HepG2 (cell line): ENCODE data around the gene NLRX1. TPM values are rescaled to one million over a fixed set of nuclear protein-coding genes. Genes with fewer than 3 reads are reported as not detected.

Source experiments
- ATAC-seq: fragments of 200-7000 bp; cut with Tn5 transposase; 3 replicates; pipeline ENCODE4 v1.9.1; 2020; ENCODE audit warnings: mild to moderate bottlenecking, moderate library complexity
- BruUV-seq: library from RNA; stranded (reverse); fragments of 400-500 nt; replicated peaks from 2 replicates; lab custom pipeline; 2021; lab: Mats Ljungman, UMichigan
- CTCF ChIA-PET: fragments of 300-600 bp; formaldehyde crosslinking; extraction: SDS; loops from one replicate; lab custom pipeline; 2021; ENCODE audit warnings: low total read pairs, inconsistent platforms, low intra/inter-chr PET ratio; lab: Yijun Ruan, JAX
- POLR2A ChIA-PET: fragments of 350-600 bp; sonication (Branson Sonifier 250); formaldehyde crosslinking; loops from one replicate; lab custom pipeline; 2020; ENCODE audit warnings: antibody characterized with exemption, inconsistent platforms; lab: Yijun Ruan, JAX
- DNase-seq: peaks from one replicate; pipeline ENCODE4 v3.0.0-alpha.2; 2015; ENCODE audit warnings: low spot score
- FAIRE-seq: peaks from 3 replicates; lab custom pipeline; 2011; peaks lifted over from hg19 to GRCh38; lab: Jason Lieb, UNC
- H2AFZ ChIP-seq: one replicate; pipeline ENCODE4 v1.6.1; 2011; ENCODE audit warnings: low read length, inconsistent platforms
- H3K27ac ChIP-seq: fragments of 300-600 bp; 3 replicates; pipeline ENCODE4 v1.8.0; 2011; ENCODE audit warnings: mixed run types, mild to moderate bottlenecking, mixed read lengths, low read length, inconsistent platforms; ENCODE audit not compliant: insufficient read depth; ENCODE audit errors: extremely low read length
- H3K27me3 ChIP-seq, 2 experiments: fragments of 200-600 bp in 1 of 2; 2 replicates in 1 of 2; 3 replicates in 1 of 2; pipeline versions ENCODE4 v1.6.0 to v1.8.0; 2011; ENCODE audit warnings: low read length in 2 of 2, mild to moderate bottlenecking in 2 of 2, moderate library complexity in 2 of 2, inconsistent platforms in 1 of 2; ENCODE audit not compliant: insufficient read depth in 2 of 2, control insufficient read depth in 1 of 2
- H3K36me3 ChIP-seq, 2 experiments: fragments of 200-600 bp in 1 of 2; replicated peaks in 1 of 2; 2 replicates in 1 of 2; 3 replicates in 1 of 2; pipeline versions ENCODE4 v1.5.1 to v1.8.0; 2011; ENCODE audit warnings: low read length in 2 of 2, inconsistent platforms in 1 of 2; ENCODE audit not compliant: insufficient read depth in 2 of 2, control insufficient read depth in 1 of 2
- H3K4me1 ChIP-seq: 2 replicates; pipeline ENCODE4 v1.5.1; 2012; ENCODE audit warnings: low read length, inconsistent platforms; ENCODE audit not compliant: insufficient read depth
- H3K4me2 ChIP-seq: 2 replicates; pipeline ENCODE4 v1.6.0; 2011; ENCODE audit warnings: low read depth, low read length, inconsistent platforms
- H3K4me3 ChIP-seq, 3 experiments: fragments of 200-600 bp in 1 of 3; sonication (generic), shearing (Covaris generic) in 1 of 3; replicated peaks in 1 of 3; 2 replicates each; pipeline ENCODE4 v1.5.1; 2011 to 2016; ENCODE audit warnings: low read length in 3 of 3, inconsistent platforms in 2 of 3, low read depth in 2 of 3, mild to moderate bottlenecking in 2 of 3, control low read depth in 1 of 3, mixed read lengths in 1 of 3; ENCODE audit not compliant: insufficient read depth in 1 of 3
- H3K79me2 ChIP-seq: one replicate; pipeline ENCODE4 v1.6.1; 2011; ENCODE audit warnings: low read length, inconsistent platforms; ENCODE audit not compliant: insufficient read depth
- H3K9ac ChIP-seq: 2 replicates; pipeline ENCODE4 v1.6.0; 2011; ENCODE audit warnings: mild to moderate bottlenecking, low read depth, low read length, inconsistent platforms; ENCODE audit not compliant: insufficient read depth
- H3K9me3 ChIP-seq: 2 replicates; pipeline ENCODE4 v1.5.1; 2012; ENCODE audit warnings: mild to moderate bottlenecking, low read length
- H4K20me1 ChIP-seq: 2 replicates; pipeline ENCODE4 v1.6.0; 2011; ENCODE audit warnings: inconsistent platforms, mild to moderate bottlenecking, low read length, moderate library complexity; ENCODE audit not compliant: insufficient read depth
- AHR ChIP-seq: IDR thresholded peaks from 2 replicates; pipeline ENCODE4 v1.6.1; 2018; ENCODE audit warnings: missing genetic modification reagents, missing compliant biosample characterization
- ARNT ChIP-seq: fragments of 450-650 bp; IDR thresholded peaks from 2 replicates; pipeline ENCODE4 v1.6.1; 2017
- CBX5 ChIP-seq: sonication (generic); formaldehyde crosslinking; IDR thresholded peaks from 2 replicates; pipeline ENCODE4 v1.4.0; 2020; ENCODE audit warnings: missing genetic modification reagents, borderline replicate concordance
- CEBPG ChIP-seq: IDR thresholded peaks from 2 replicates; pipeline ENCODE4 v1.6.1; 2016
- KIAA2018 ChIP-seq: sonication (generic); formaldehyde crosslinking; IDR thresholded peaks from 2 replicates; pipeline ENCODE4 v1.5.0; 2020; ENCODE audit warnings: mild to moderate bottlenecking, missing genetic modification reagents, borderline replicate concordance
- REST ChIP-seq, 2 experiments: IDR thresholded peaks; 2 replicates each; pipeline ENCODE4 v1.6.1; 2011 to 2012; ENCODE audit warnings: low read length in 2 of 2, borderline replicate concordance in 1 of 2, low read depth in 1 of 2, mild to moderate bottlenecking in 1 of 2, moderate library complexity in 1 of 2
- ZNF256 ChIP-seq: sonication (generic); formaldehyde crosslinking; conservative IDR thresholded peaks from 2 replicates; pipeline ENCODE4 v1.4.0; 2020; ENCODE audit warnings: missing genetic modification reagents
- ZNF816 ChIP-seq: sonication (generic); formaldehyde crosslinking; IDR thresholded peaks from 2 replicates; pipeline ENCODE4 v1.8.0; 2022; ENCODE audit warnings: missing genetic modification reagents, mild to moderate bottlenecking, borderline replicate concordance
- ZSCAN25 ChIP-seq: sonication (generic); formaldehyde crosslinking; IDR thresholded peaks from 2 replicates; pipeline ENCODE4 v1.8.0; 2022; ENCODE audit warnings: mild to moderate bottlenecking, missing genetic modification reagents
- WGBS: methylation state at CpG from one replicate; pipeline ENCODE4 v1.1.6; 2017; ENCODE audit warnings: low lambda C conversion rate; 5-methylcytosine and 5-hydroxymethylcytosine counted together
- in situ Hi-C: cut with HindIII; loops from 2 replicates; pipeline ENCODE4 v1.10.0; 2017; ENCODE audit warnings: low pct_unique_long_range_greater_than_20kb; ENCODE audit not compliant: extremely low pct_ligation_motif_present
- intact Hi-C: fragments of 100-400 bp; cut with micrococcal nuclease; formaldehyde crosslinking; loops from one replicate; pipeline ENCODE4 v1.10.0; 2022; ENCODE audit not compliant: unreplicated experiment
- polyA plus RNA-seq, 8 experiments: library from polyadenylated mRNA; depleted of rRNA in 3 of 8; stranded (reverse) in 7 of 8; unstranded in 1 of 8; fragments of >200 nt; fragmentation: Illumina TruSeq in 4 of 8; extraction: Trizol in 4 of 8; gene quantifications; 2 replicates each; pipeline versions ENCODE4 v1.2.1 to v1.2.3, GENCODE V29; 2011 to 2016; ENCODE audit warnings: low read depth in 4 of 8, missing spikeins in 1 of 8, mixed read lengths in 1 of 8; ENCODE audit not compliant: insufficient read depth in 1 of 8
- total RNA-seq, 5 experiments: library from RNA; depleted of rRNA; stranded (reverse); fragments of >200 nt; fragmentation: Illumina TruSeq; extraction: Trizol; gene quantifications; 2 replicates each; pipeline ENCODE4 v1.2.3, GENCODE V29; 2016; ENCODE audit warnings: low read depth in 1 of 5
- TF ChIP-seq, protein P1 (sequence below): sonication (generic); formaldehyde crosslinking; IDR thresholded peaks from 2 replicates; pipeline ENCODE4 v1.5.0; 2020; ENCODE audit warnings: missing genetic modification reagents

NLRX1 gene
- total and polyA plus RNA-seq, 2 of the 13 experiments (the other 11 are each of a cell fraction or from before 2014, with no cell fraction given), result 8.7 to 11.0 TPM

GRCh38 chr11:119157063-119157462, 11.5 kb upstream of the NLRX1 start:
- no peak overlapping the region for H3K4me3 ChIP-seq
- 50% methylated on average over 1 of the region's 3 CpGs for WGBS
- intact Hi-C loops (loop anchor here (2.0 kb wide), 1 partner anchor 54 kb away; no protein-coding TSS in a partner anchor), in situ Hi-C loops (no loop called here)
- no peaks in the 10 kb centered on the region for H4K20me1 ChIP-seq
- BruUV-seq, result no TSS peak
- H2AFZ ChIP-seq, result no peak overlapping the region
- ChIA-PET POLR2A (interaction anchor here (1.6 to 2.0 kb wide), 2 partner anchors 36 to 62 kb away, joined by 5 to 6 read pairs; partner anchors contain the start of gene HINFP), CTCF (interaction anchor here (1.8 kb wide), 1 partner anchor 61 kb away, joined by 3 read pairs; a partner anchor contains a TSS)
- H3K4me2 ChIP-seq, result no peak overlapping the region
- no peak for FAIRE-seq
- H3K9ac ChIP-seq, result no peak overlapping the region
- no peaks in the 10 kb centered on the region for H3K9me3 ChIP-seq
- peak; percentile 33 for DNase-seq
- H3K79me2 ChIP-seq, result no peaks in the 10 kb centered on the region
- peak; percentile 14; the same call in 1 of the 3 replicates for ATAC-seq
- 0 out of 2 replicates have a peak, but pooled peaks cover 4% of the 10 kb centered on the region for H3K4me1 ChIP-seq
- H3K36me3 ChIP-seq, result no peaks in the 10 kb centered on the region
- no peak overlapping the region for H3K27ac ChIP-seq
- H3K27me3 ChIP-seq, result peaks cover 20 to 70% of the 10 kb centered on the region in 2 experiments
- TF ChIP-seq ZNF256 (no peak), CBX5 (no peak), CEBPG (no peak), KIAA2018 (CRISPR knock-in tag) (no peak), ZNF816 (CRISPR knock-in tag) (no peak), ZSCAN25 (CRISPR knock-in tag) (0 out of 2 replicates have a peak, but pooled peaks have one; percentile 47), ARNT (no peak), REST (IDR thresholded peaks at IDR 0.05; ENCODE audit: borderline replicate concordance in 1 of 2, low read depth in 1 of 2, low read length in 2 of 2) (peak in 1 of 2 experiments; percentile 38; a peak in 1 of 4 replicates), AHR (CRISPR knock-in tag) (no peak)
- TF ChIP-seq, protein P1, sequence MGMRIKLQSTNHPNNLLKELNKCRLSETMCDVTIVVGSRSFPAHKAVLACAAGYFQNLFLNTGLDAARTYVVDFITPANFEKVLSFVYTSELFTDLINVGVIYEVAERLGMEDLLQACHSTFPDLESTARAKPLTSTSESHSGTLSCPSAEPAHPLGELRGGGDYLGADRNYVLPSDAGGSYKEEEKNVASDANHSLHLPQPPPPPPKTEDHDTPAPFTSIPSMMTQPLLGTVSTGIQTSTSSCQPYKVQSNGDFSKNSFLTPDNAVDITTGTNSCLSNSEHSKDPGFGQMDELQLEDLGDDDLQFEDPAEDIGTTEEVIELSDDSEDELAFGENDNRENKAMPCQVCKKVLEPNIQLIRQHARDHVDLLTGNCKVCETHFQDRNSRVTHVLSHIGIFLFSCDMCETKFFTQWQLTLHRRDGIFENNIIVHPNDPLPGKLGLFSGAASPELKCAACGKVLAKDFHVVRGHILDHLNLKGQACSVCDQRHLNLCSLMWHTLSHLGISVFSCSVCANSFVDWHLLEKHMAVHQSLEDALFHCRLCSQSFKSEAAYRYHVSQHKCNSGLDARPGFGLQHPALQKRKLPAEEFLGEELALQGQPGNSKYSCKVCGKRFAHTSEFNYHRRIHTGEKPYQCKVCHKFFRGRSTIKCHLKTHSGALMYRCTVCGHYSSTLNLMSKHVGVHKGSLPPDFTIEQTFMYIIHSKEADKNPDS (CRISPR knock-in tag), result no peak
